Effector memory CD8-positive, alpha-beta T cell (primary cell): ENCODE data around the gene CHIT1.

Experiments
- ATAC-seq: fragments of 150-1000 bp; cut with Tn5 transposase; replicated peaks from 2 replicates; pipeline ENCODE4 v1.10.0; 2021; ENCODE audit warnings: mild to moderate bottlenecking, moderate library complexity
- DNase-seq, 3 experiments: peaks; one replicate each; pipeline ENCODE4 v3.0.0; 2021
- H3K27ac Mint-ChIP-seq, 2 donors: one replicate each; pipeline ENCODE4 v1.8.0; 2022; ENCODE audit warnings: mild to moderate bottlenecking in 2 of 2, mixed read lengths in 2 of 2, moderate library complexity in 2 of 2
- H3K27me3 Mint-ChIP-seq, 2 donors: one replicate each; pipeline ENCODE4 v1.8.0; 2022; ENCODE audit warnings: mixed read lengths in 2 of 2
- H3K36me3 Mint-ChIP-seq: one replicate; pipeline ENCODE4 v1.8.0; 2022; ENCODE audit warnings: mild to moderate bottlenecking, moderate library complexity, mixed read lengths; ENCODE audit not compliant: insufficient read depth
- H3K4me1 Mint-ChIP-seq, 2 donors: one replicate each; pipeline ENCODE4 v1.8.0; 2022; ENCODE audit warnings: low read depth in 2 of 2, mixed read lengths in 2 of 2
- H3K4me3 Mint-ChIP-seq, 2 donors: one replicate each; pipeline ENCODE4 v1.8.0; 2022; ENCODE audit warnings: mild to moderate bottlenecking in 2 of 2, mixed read lengths in 2 of 2, moderate library complexity in 2 of 2
- H3K9me3 Mint-ChIP-seq, 2 donors: one replicate each; pipeline ENCODE4 v1.8.0; 2022; ENCODE audit warnings: mixed read lengths in 2 of 2

CHIT1 gene

GRCh38 chr1:203219171-203219570 lies 10.3 kb downstream of the CHIT1 start:
- H3K9me3 Mint-ChIP-seq = no peaks in the 10 kb centered on the region
- peaks cover 3% of the 10 kb centered on the region for H3K36me3 Mint-ChIP-seq
- H3K27me3 Mint-ChIP-seq = peaks cover 26 to 37% of the 10 kb centered on the region in 2 donors
- DNase-seq (no peak), ATAC-seq (no peak)
- no peak overlapping the region for H3K4me3 Mint-ChIP-seq
- H3K4me1 Mint-ChIP-seq = peaks cover 6 to 8% of the 10 kb centered on the region in 2 donors
- peak overlapping the region in 1 of 2 donors; percentile 30 for H3K27ac Mint-ChIP-seq

- peaks cover 6 to 8% of the 10 kb centered on the region in 2 donors for H3K4me1 Mint-ChIP-seq
- H3K9me3 Mint-ChIP-seq = no peaks in the 10 kb centered on the region
- H3K36me3 Mint-ChIP-seq = peaks cover 3% of the 10 kb centered on the region
- DNase-seq (no peak), ATAC-seq (no peak)
- no peak overlapping the region for H3K27ac Mint-ChIP-seq
- H3K4me3 Mint-ChIP-seq = no peak overlapping the region
- peaks cover 26 to 46% of the 10 kb centered on the region in 2 donors for H3K27me3 Mint-ChIP-seq
These were observed 11.8 kb downstream of the CHIT1 start for GRCh38 chr1:203217668-203218067.

- DNase-seq (no peak), ATAC-seq (no peak)
- Mint-ChIP-seq H3K36me3 (peaks cover 3% of the 10 kb centered on the region), H3K4me3 (no peak overlapping the region), H3K27me3 (peaks cover 26 to 47% of the 10 kb centered on the region in 2 donors), H3K9me3 (no peaks in the 10 kb centered on the region), H3K4me1 (peaks cover 6 to 8% of the 10 kb centered on the region in 2 donors), H3K27ac (no peak overlapping the region)
These were observed 12.3 kb downstream of the CHIT1 start for GRCh38 chr1:203217139-203217655.

- Mint-ChIP-seq H3K36me3 (peaks cover 3% of the 10 kb centered on the region), H3K27ac (no peak overlapping the region), H3K4me1 (peaks cover 6 to 8% of the 10 kb centered on the region in 2 donors), H3K9me3 (no peaks in the 10 kb centered on the region), H3K4me3 (no peak overlapping the region), H3K27me3 (peaks cover 26 to 47% of the 10 kb centered on the region in 2 donors)
- peak; percentile 40 to 62 (median 51) for DNase-seq
- peak; percentile 47 for ATAC-seq
These were observed 13.0 kb downstream of the CHIT1 start for GRCh38 chr1:203216274-203217138.

GRCh38 chr1:203215573-203215972 lies 13.9 kb downstream of the CHIT1 start:
- peaks cover 6 to 8% of the 10 kb centered on the region in 2 donors for H3K4me1 Mint-ChIP-seq
- H3K27me3 Mint-ChIP-seq = peaks cover 30 to 47% of the 10 kb centered on the region in 2 donors
- no peak overlapping the region for H3K27ac Mint-ChIP-seq
- H3K4me3 Mint-ChIP-seq = no peak overlapping the region
- H3K9me3 Mint-ChIP-seq = no peaks in the 10 kb centered on the region
- H3K36me3 Mint-ChIP-seq = peaks cover 3% of the 10 kb centered on the region
- no peak for ATAC-seq
- no peak for DNase-seq

GRCh38 chr1:203214871-203215270 lies 14.6 kb downstream of the CHIT1 start:
- DNase-seq (no peak), ATAC-seq (no peak)
- peaks cover 33 to 47% of the 10 kb centered on the region in 2 donors for H3K27me3 Mint-ChIP-seq
- H3K36me3 Mint-ChIP-seq = peaks cover 3% of the 10 kb centered on the region
- no peak overlapping the region for H3K4me3 Mint-ChIP-seq
- no peak overlapping the region for H3K27ac Mint-ChIP-seq
- no peaks in the 10 kb centered on the region for H3K9me3 Mint-ChIP-seq
- H3K4me1 Mint-ChIP-seq = peaks cover 6 to 8% of the 10 kb centered on the region in 2 donors

- Mint-ChIP-seq H3K4me1 (peaks cover 6 to 8% of the 10 kb centered on the region in 2 donors), H3K9me3 (no peaks in the 10 kb centered on the region), H3K27ac (no peak overlapping the region), H3K4me3 (no peak overlapping the region), H3K27me3 (peaks cover 21 to 33% of the 10 kb centered on the region in 2 donors), H3K36me3 (peaks cover 3% of the 10 kb centered on the region)
- DNase-seq (no peak), ATAC-seq (no peak)
These were observed 16.3 kb downstream of the CHIT1 start for GRCh38 chr1:203213126-203213525.

GRCh38 chr1:203211812-203212211 lies 17.7 kb downstream of the CHIT1 start:
- Mint-ChIP-seq H3K9me3 (no peaks in the 10 kb centered on the region), H3K27me3 (peaks cover 20 to 21% of the 10 kb centered on the region in 2 donors), H3K36me3 (peaks cover 3% of the 10 kb centered on the region), H3K4me3 (no peak overlapping the region), H3K27ac (no peak overlapping the region), H3K4me1 (peaks cover 6 to 8% of the 10 kb centered on the region in 2 donors)
- no peak for DNase-seq
- ATAC-seq = no peak

GRCh38 chr1:203210988-203211387 lies 18.5 kb downstream of the CHIT1 start:
- ATAC-seq (no peak), DNase-seq (no peak)
- Mint-ChIP-seq H3K27me3 (peaks cover 11 to 12% of the 10 kb centered on the region in 2 donors), H3K36me3 (peaks cover 3% of the 10 kb centered on the region), H3K4me1 (peaks cover under 1 to 3% of the 10 kb centered on the region in 2 donors), H3K27ac (no peak overlapping the region), H3K4me3 (no peak overlapping the region), H3K9me3 (no peaks in the 10 kb centered on the region)

- DNase-seq (no peak), ATAC-seq (no peak)
- Mint-ChIP-seq H3K4me1 (peaks cover 0 to 3% of the 10 kb centered on the region in 2 donors), H3K4me3 (no peak overlapping the region), H3K36me3 (peaks cover 3% of the 10 kb centered on the region), H3K9me3 (no peaks in the 10 kb centered on the region), H3K27me3 (peaks cover 10 to 12% of the 10 kb centered on the region in 2 donors), H3K27ac (no peak overlapping the region)
These were observed 19.1 kb downstream of the CHIT1 start for GRCh38 chr1:203210350-203210749.

GRCh38 chr1:203208181-203208580 lies 21.3 kb downstream of the CHIT1 start:
- H3K9me3 Mint-ChIP-seq = no peaks in the 10 kb centered on the region
- no peaks in the 10 kb centered on the region for H3K36me3 Mint-ChIP-seq
- no peak for DNase-seq
- ATAC-seq = no peak
- no peak overlapping the region for H3K27ac Mint-ChIP-seq
- H3K4me3 Mint-ChIP-seq = no peak overlapping the region
- no peaks in the 10 kb centered on the region for H3K4me1 Mint-ChIP-seq
- peaks cover 12 to 20% of the 10 kb centered on the region in 2 donors for H3K27me3 Mint-ChIP-seq

GRCh38 chr1:203207751-203208150 lies 21.7 kb downstream of the CHIT1 start:
- Mint-ChIP-seq H3K36me3 (no peaks in the 10 kb centered on the region), H3K9me3 (no peaks in the 10 kb centered on the region), H3K4me1 (no peaks in the 10 kb centered on the region), H3K27me3 (peaks cover 12 to 24% of the 10 kb centered on the region in 2 donors), H3K4me3 (no peak overlapping the region), H3K27ac (no peak overlapping the region)
- DNase-seq = no peak
- ATAC-seq = no peak

- no peak for DNase-seq
- Mint-ChIP-seq H3K27me3 (peaks cover 26 to 36% of the 10 kb centered on the region in 2 donors), H3K36me3 (no peaks in the 10 kb centered on the region), H3K9me3 (no peaks in the 10 kb centered on the region), H3K4me1 (no peaks in the 10 kb centered on the region), H3K27ac (no peak overlapping the region), H3K4me3 (no peak overlapping the region)
- no peak for ATAC-seq
These were observed 23.3 kb downstream of the CHIT1 start for GRCh38 chr1:203206129-203206687.

GRCh38 chr1:203204756-203205155 lies 24.7 kb downstream of the CHIT1 start:
- DNase-seq = no peak
- no peaks in the 10 kb centered on the region for H3K36me3 Mint-ChIP-seq
- H3K4me1 Mint-ChIP-seq = no peaks in the 10 kb centered on the region
- peaks cover 40 to 44% of the 10 kb centered on the region in 2 donors for H3K27me3 Mint-ChIP-seq
- no peak overlapping the region for H3K27ac Mint-ChIP-seq
- ATAC-seq = no peak
- H3K9me3 Mint-ChIP-seq = no peaks in the 10 kb centered on the region
- no peak overlapping the region for H3K4me3 Mint-ChIP-seq
